Measurements from ENCODE around the gene LIAS.

GRCh38 chr4:39502019-39502663 is 43.3 kb downstream of the LIAS start:
- TF ChIP-seq REST (IDR thresholded peaks at IDR 0.05; ENCODE audit: insufficient read depth in 1 of 2, low read depth in 2 of 2, low read length in 1 of 2): no peak
- no peak for TF ChIP-seq CTCF (IDR thresholded peaks at IDR 0.05)
- TF ChIP-seq SIN3A (IDR thresholded peaks at IDR 0.05; ENCODE audit: borderline replicate concordance, insufficient read depth, low read depth, low read length): no peak

Measured in Panc1 (cell line).